Endodermal cell (in vitro differentiated cells): ENCODE measurements around the gene TMC3. TPM values are rescaled to one million over a fixed set of nuclear protein-coding genes. Genes with fewer than 3 reads are reported as not detected.

Experiments
- DNase-seq: peaks from one replicate; pipeline ENCODE4 v3.0.0-alpha.2; 2017
- H3K27ac ChIP-seq: 2 replicates; pipeline ENCODE4 v1.5.1; 2013; ENCODE audit warnings: mild to moderate bottlenecking, low read depth, low read length, moderate library complexity
- H3K27me3 ChIP-seq: 2 replicates; pipeline ENCODE4 v1.6.1; 2013; ENCODE audit warnings: mild to moderate bottlenecking, low read length, moderate library complexity; ENCODE audit not compliant: insufficient read depth, control insufficient read depth, poor library complexity, severe bottlenecking
- H3K36me3 ChIP-seq: 2 replicates; pipeline ENCODE4 v1.7.0; 2013; ENCODE audit warnings: mild to moderate bottlenecking, low read length, moderate library complexity; ENCODE audit not compliant: control insufficient read depth, insufficient read depth
- H3K4me1 ChIP-seq: one replicate; pipeline ENCODE4 v1.7.0; 2013; ENCODE audit warnings: low read length; ENCODE audit not compliant: control insufficient read depth, insufficient read depth
- H3K4me3 ChIP-seq: 2 replicates; pipeline ENCODE4 v1.5.1; 2013; ENCODE audit warnings: mild to moderate bottlenecking, low read length, moderate library complexity
- H3K9ac ChIP-seq: 2 replicates; pipeline ENCODE4 v1.6.1; 2013; ENCODE audit warnings: mild to moderate bottlenecking, low read length, moderate library complexity; ENCODE audit not compliant: poor library complexity, severe bottlenecking; ENCODE audit errors: extremely low read depth
- H3K9me3 ChIP-seq: 2 replicates; pipeline ENCODE4 v1.6.1; 2013; ENCODE audit warnings: mild to moderate bottlenecking, low read length, moderate library complexity; ENCODE audit not compliant: control insufficient read depth
- H3K27ac Mint-ChIP-seq: 2 replicates; pipeline ENCODE4 v1.8.0; 2020; ENCODE audit warnings: mixed read lengths
- H3K27me3 Mint-ChIP-seq: 2 replicates; pipeline ENCODE4 v1.8.0; 2021; ENCODE audit warnings: mild to moderate bottlenecking, mixed read lengths; ENCODE audit not compliant: insufficient read depth
- H3K36me3 Mint-ChIP-seq: 2 replicates; pipeline ENCODE4 v1.8.0; 2020; ENCODE audit warnings: low read depth, mixed read lengths
- H3K4me1 Mint-ChIP-seq: 2 replicates; pipeline ENCODE4 v1.8.0; 2020; ENCODE audit warnings: mixed read lengths
- H3K4me3 Mint-ChIP-seq: 2 replicates; pipeline ENCODE4 v1.8.0; 2020; ENCODE audit warnings: mild to moderate bottlenecking, moderate library complexity, mixed read lengths
- H3K9me3 Mint-ChIP-seq: 2 replicates; pipeline ENCODE4 v1.8.0; 2020; ENCODE audit warnings: mild to moderate bottlenecking, mixed read lengths
- WGBS, 2 experiments: methylation state at CpG; one replicate each; pipeline versions ENCODE4 v1.1.5 to v1.1.7; 2013; ENCODE audit warnings: missing lambda C conversion rate in 2 of 2, mixed read lengths in 1 of 2; ENCODE audit not compliant: insufficient coverage in 1 of 2, insufficient read length in 1 of 2; 5-methylcytosine and 5-hydroxymethylcytosine counted together
- total RNA-seq, 2 donors: library from RNA; stranded (reverse); fragmentation: NEBNext Ultra II Directional in 1 of 2; extraction: Animal tissue kit (Norgen Biotek cat#: 25700) in 1 of 2; gene quantifications; 2 replicates in 1 of 2; 3 replicates in 1 of 2; pipeline ENCODE4 v1.2.1, GENCODE V29; 2021
- TF ChIP-seq, protein P1 (sequence below): fragments of 200-600 bp; sonication (generic); conservative IDR thresholded peaks from 2 replicates; pipeline ENCODE4 v1.5.0; 2021; ENCODE audit warnings: antibody characterized with exemption, mild to moderate bottlenecking

The TMC3 gene
- total RNA-seq, 2 donors from 2014 or later = not detected

DNA sequence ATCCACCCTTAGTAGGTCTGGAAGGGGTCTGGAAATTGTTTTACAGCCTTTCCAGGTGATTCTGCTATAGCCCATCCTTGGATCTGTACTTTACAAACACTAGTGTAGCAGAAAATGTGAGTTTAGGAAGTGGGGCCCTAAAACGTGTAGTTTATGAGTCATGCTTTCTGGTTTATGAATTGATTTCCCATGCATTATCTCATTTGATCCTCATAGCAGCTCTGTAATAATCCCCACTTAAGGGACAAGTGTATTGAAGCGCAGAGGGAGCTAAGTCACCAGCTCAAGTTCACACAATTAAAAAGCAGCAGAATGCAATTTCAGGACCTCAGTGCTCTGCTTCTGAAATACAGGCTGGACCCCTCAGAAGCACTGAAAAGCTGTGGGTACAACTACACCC lies 27.4 kb downstream of the TMC3 start:
- Mint-ChIP-seq H3K36me3 (no peaks in the 10 kb centered on the region), H3K27me3 (peaks cover 2% of the 10 kb centered on the region), H3K27ac (no peak overlapping the region), H3K9me3 (no peaks in the 10 kb centered on the region), H3K4me3 (no peak overlapping the region), H3K4me1 (no peaks in the 10 kb centered on the region)
- no peak overlapping the region for H3K9ac ChIP-seq
- no peaks in the 10 kb centered on the region for H3K36me3 ChIP-seq
- peaks cover 3% of the 10 kb centered on the region for H3K27me3 ChIP-seq
- no peak for DNase-seq
- H3K4me1 ChIP-seq = no peaks in the 10 kb centered on the region
- 96 to 100% methylated on average over 1 of the region's 2 CpGs for WGBS, 2 experiments
- H3K27ac ChIP-seq = no peak overlapping the region
- no peak overlapping the region for H3K4me3 ChIP-seq
- no peaks in the 10 kb centered on the region for H3K9me3 ChIP-seq
- TF ChIP-seq, protein P1, sequence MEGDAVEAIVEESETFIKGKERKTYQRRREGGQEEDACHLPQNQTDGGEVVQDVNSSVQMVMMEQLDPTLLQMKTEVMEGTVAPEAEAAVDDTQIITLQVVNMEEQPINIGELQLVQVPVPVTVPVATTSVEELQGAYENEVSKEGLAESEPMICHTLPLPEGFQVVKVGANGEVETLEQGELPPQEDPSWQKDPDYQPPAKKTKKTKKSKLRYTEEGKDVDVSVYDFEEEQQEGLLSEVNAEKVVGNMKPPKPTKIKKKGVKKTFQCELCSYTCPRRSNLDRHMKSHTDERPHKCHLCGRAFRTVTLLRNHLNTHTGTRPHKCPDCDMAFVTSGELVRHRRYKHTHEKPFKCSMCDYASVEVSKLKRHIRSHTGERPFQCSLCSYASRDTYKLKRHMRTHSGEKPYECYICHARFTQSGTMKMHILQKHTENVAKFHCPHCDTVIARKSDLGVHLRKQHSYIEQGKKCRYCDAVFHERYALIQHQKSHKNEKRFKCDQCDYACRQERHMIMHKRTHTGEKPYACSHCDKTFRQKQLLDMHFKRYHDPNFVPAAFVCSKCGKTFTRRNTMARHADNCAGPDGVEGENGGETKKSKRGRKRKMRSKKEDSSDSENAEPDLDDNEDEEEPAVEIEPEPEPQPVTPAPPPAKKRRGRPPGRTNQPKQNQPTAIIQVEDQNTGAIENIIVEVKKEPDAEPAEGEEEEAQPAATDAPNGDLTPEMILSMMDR = no peak

DNA sequence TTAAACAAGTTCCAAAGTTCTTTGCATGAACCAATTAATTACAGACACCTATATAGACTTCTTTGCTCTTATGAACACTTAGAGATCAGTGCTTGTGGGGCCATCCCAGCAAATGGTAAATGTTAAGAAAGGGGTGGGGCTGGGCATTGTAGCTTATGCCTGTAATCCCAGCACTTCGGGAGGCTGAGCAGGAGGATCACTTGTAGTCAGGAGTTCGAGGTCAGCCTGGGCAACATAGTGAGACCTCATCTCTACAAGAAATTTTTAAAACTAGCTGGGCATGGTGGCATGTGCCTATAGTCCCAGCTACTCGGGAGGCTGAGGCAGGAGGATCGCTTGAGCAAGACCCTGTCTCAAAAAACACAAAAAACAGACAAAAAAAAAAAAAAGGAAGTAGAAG lies 30.6 kb downstream of the TMC3 start:
- TF ChIP-seq, protein P1 = no peak
- no peak overlapping the region for H3K27ac ChIP-seq
- H3K4me3 ChIP-seq = no peak overlapping the region
- no peaks in the 10 kb centered on the region for H3K27me3 Mint-ChIP-seq
- H3K4me1 ChIP-seq = no peaks in the 10 kb centered on the region
- H3K9me3 ChIP-seq = no peaks in the 10 kb centered on the region
- H3K27me3 ChIP-seq = peaks cover 3% of the 10 kb centered on the region
- no peak overlapping the region for H3K27ac Mint-ChIP-seq
- no peak for DNase-seq
- WGBS, 2 experiments = 89 to 94% methylated on average over 4 of the region's 4 CpGs
- H3K4me1 Mint-ChIP-seq = no peaks in the 10 kb centered on the region
- no peaks in the 10 kb centered on the region for H3K36me3 ChIP-seq
- H3K9me3 Mint-ChIP-seq = no peaks in the 10 kb centered on the region
- H3K9ac ChIP-seq = no peak overlapping the region
- no peaks in the 10 kb centered on the region for H3K36me3 Mint-ChIP-seq
- no peak overlapping the region for H3K4me3 Mint-ChIP-seq

DNA sequence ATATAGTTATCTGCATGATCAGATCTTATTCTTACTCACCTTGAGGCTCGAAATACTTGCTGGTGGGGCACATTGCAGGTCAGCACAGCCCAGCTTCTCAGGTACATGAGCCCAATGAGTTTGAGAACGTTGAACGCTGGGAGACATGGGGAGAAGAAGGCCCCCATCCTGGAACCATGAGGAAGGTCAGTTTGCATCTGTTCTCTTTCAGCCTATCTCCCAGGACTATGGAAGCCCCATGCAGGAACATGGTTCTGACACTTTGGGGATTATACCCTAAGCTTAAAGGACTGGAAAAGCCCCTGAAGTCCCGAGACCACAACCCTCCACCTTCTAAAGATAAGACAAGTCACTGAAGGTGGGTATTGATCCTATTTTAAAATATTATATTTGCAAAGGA lies 32.7 kb downstream of the TMC3 start:
- 95 to 100% methylated on average over 3 to 4 of the region's 4 CpGs for WGBS, 2 experiments
- H3K9me3 ChIP-seq = no peaks in the 10 kb centered on the region
- no peak overlapping the region for H3K9ac ChIP-seq
- H3K4me1 ChIP-seq = no peaks in the 10 kb centered on the region
- no peaks in the 10 kb centered on the region for H3K36me3 ChIP-seq
- Mint-ChIP-seq H3K27me3 (no peaks in the 10 kb centered on the region), H3K27ac (no peak overlapping the region), H3K36me3 (no peaks in the 10 kb centered on the region), H3K4me1 (no peaks in the 10 kb centered on the region), H3K9me3 (no peaks in the 10 kb centered on the region), H3K4me3 (no peak overlapping the region)
- H3K4me3 ChIP-seq = no peak overlapping the region
- TF ChIP-seq, protein P1 = no peak
- peaks cover 3% of the 10 kb centered on the region for H3K27me3 ChIP-seq
- H3K27ac ChIP-seq = no peak overlapping the region
- no peak for DNase-seq
